Measurements from ENCODE around the gene PALLD. TPM values are rescaled to one million over a fixed set of nuclear protein-coding genes. Genes with fewer than 3 reads are reported as not detected.
A peak's percentile ranks its signal among the peaks of the same experiment; 100 is the strongest.

The PALLD gene
- total RNA-seq, 1 experiment from 2014 or later, result 6.5 TPM

DNA sequence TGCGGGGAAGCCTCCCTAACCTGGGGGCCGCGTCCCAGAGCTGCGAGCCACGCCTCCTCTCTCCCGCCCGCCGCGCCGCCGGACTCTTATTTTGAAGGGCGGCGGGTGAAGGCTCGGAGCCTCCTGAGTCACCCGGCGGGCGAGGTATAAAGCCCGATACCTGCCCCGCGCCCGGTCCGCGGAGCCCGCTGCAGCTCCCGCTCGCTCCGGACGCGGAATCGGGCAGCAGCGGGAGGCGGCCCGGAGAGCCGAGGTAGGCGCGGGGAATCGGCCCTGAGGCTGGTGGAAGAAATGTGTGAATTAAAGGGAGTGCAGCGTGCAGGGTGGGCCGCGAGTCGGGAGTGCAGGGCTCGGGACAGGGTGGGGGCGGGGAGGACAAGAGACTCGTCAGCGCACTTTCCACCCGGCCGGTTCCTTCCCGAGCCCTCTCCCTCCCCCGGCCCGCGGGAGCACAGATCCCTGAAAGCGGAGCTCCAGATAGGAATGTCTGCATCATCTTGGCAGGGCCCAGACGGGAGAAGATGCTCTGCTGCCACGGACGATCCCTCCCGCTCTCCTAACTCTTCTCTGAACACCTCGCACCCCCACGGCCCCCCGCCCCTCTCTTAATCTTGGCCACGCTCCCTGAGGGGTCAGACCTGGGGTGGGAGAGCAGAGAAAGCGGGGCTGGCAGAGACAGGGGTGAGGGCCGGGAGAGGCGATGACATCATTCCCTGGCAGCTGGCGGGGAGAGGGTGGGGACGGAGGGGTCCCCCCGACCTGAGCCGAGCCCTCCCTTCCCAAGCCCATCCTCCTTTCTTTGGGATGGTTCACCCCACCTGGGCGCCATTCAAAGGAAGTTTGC lies 335.3 kb downstream of the PALLD start:
- POLR2A ChIA-PET, result no interaction called here
- BruUV-seq (replicated peaks), result no TSS peak
- no peak overlapping the region for H3K27ac ChIP-seq (ENCODE audit: low read length)
- ATAC-seq (peak; percentile 86), DNase-seq (ENCODE audit: low read depth, low spot score) (no peak)
- H3K36me3 ChIP-seq (ENCODE audit: control insufficient read depth, insufficient read depth, low read length), result peaks cover 2% of the 10 kb centered on the region; the same call in 1 of the 2 replicates
- TF ChIP-seq, protein P1, sequence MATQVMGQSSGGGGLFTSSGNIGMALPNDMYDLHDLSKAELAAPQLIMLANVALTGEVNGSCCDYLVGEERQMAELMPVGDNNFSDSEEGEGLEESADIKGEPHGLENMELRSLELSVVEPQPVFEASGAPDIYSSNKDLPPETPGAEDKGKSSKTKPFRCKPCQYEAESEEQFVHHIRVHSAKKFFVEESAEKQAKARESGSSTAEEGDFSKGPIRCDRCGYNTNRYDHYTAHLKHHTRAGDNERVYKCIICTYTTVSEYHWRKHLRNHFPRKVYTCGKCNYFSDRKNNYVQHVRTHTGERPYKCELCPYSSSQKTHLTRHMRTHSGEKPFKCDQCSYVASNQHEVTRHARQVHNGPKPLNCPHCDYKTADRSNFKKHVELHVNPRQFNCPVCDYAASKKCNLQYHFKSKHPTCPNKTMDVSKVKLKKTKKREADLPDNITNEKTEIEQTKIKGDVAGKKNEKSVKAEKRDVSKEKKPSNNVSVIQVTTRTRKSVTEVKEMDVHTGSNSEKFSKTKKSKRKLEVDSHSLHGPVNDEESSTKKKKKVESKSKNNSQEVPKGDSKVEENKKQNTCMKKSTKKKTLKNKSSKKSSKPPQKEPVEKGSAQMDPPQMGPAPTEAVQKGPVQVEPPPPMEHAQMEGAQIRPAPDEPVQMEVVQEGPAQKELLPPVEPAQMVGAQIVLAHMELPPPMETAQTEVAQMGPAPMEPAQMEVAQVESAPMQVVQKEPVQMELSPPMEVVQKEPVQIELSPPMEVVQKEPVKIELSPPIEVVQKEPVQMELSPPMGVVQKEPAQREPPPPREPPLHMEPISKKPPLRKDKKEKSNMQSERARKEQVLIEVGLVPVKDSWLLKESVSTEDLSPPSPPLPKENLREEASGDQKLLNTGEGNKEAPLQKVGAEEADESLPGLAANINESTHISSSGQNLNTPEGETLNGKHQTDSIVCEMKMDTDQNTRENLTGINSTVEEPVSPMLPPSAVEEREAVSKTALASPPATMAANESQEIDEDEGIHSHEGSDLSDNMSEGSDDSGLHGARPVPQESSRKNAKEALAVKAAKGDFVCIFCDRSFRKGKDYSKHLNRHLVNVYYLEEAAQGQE (IDR thresholded peaks at IDR 0.05; ENCODE audit: insufficient read depth in 1 of 2, low read depth in 2 of 2, low read length in 1 of 2), result no peak
- TF ChIP-seq TCF7L2 (IDR thresholded peaks at IDR 0.05; ENCODE audit: low read depth, low read length) (no peak), POLR2AphosphoS5 (IDR thresholded peaks at IDR 0.05; ENCODE audit: low read depth, low read length) (no peak), SIN3A (IDR thresholded peaks at IDR 0.05; ENCODE audit: borderline replicate concordance, insufficient read depth, low read depth, low read length) (no peak)
- TF ChIP-seq, protein P2, sequence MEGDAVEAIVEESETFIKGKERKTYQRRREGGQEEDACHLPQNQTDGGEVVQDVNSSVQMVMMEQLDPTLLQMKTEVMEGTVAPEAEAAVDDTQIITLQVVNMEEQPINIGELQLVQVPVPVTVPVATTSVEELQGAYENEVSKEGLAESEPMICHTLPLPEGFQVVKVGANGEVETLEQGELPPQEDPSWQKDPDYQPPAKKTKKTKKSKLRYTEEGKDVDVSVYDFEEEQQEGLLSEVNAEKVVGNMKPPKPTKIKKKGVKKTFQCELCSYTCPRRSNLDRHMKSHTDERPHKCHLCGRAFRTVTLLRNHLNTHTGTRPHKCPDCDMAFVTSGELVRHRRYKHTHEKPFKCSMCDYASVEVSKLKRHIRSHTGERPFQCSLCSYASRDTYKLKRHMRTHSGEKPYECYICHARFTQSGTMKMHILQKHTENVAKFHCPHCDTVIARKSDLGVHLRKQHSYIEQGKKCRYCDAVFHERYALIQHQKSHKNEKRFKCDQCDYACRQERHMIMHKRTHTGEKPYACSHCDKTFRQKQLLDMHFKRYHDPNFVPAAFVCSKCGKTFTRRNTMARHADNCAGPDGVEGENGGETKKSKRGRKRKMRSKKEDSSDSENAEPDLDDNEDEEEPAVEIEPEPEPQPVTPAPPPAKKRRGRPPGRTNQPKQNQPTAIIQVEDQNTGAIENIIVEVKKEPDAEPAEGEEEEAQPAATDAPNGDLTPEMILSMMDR (IDR thresholded peaks at IDR 0.05), result no peak
- no peaks in the 10 kb centered on the region for H3K9me3 ChIP-seq (ENCODE audit: control insufficient read depth, insufficient read depth, low read depth, low read length)
- H3K4me1 ChIP-seq (ENCODE audit: control insufficient read depth, insufficient read depth, low read length), result peaks cover 6% of the 10 kb centered on the region; the same call in 1 of the 2 replicates
- intact Hi-C loops (cut with micrococcal nuclease; ENCODE audit: unreplicated experiment), result no loop called here
- in situ Hi-C loops (cut with HindIII; ENCODE audit: low pct_unique_long_range_greater_than_20kb, low sequenced_read_pairs), result no loop called here
- peak overlapping the region; percentile 52 to 58 for H3K4me3 ChIP-seq (ENCODE audit: low read depth in 2 of 2, low read length in 2 of 2)
- CTCF ChIA-PET, result interaction anchor here (0.6 kb wide), 1 partner anchor 54 kb away, joined by 4 read pairs; no protein-coding TSS in a partner anchor
- peaks cover 4% of the 10 kb centered on the region for H3K27me3 ChIP-seq (ENCODE audit: control insufficient read depth, insufficient read depth, low read length)

DNA sequence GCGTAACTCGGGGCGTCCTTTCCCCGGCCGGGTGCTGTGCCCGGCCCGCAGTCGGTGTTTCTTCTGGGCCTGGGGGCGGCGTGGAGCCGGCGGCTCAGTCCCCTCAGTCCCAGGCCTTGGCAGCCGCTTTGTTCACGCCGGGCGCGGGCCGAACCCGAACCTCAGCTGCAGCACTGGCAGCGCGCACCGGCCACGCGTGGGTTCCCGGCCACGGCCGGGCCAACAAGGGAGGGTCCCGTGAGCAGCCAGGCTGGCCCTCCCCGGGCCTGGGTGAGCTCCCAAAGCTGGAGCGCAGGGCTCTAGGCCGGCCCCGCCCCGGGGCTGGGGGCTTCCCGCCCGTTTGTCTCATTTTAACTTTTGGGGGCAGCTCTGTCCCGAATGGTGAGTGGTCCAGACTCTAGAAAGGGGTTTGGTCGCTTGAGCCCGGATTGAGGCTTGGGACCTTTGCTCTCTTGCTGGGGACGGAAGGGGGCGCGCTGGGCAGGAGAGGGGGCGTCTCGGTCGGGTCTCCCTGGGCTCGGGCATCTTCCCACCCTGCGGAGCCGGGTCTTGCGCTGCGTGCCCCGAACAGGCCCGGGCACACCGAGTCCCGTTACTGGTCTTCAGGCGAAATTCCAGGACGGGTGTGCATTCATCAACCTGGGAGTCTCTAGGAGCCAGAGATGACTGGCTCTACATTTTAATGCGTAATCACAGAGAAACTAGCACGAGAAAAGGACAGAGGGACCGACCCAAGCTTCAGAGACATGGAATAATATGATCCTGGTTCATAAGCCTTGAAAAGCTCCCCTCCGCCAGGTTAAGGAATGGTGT lies 336.1 kb downstream of the PALLD start:
- ATAC-seq (no peak; the same call in 1 of the 2 replicates), DNase-seq (ENCODE audit: low read depth, low spot score) (no peak)
- no peaks in the 10 kb centered on the region for H3K9me3 ChIP-seq (ENCODE audit: control insufficient read depth, insufficient read depth, low read depth, low read length)
- intact Hi-C loops (cut with micrococcal nuclease; ENCODE audit: unreplicated experiment) (no loop called here), in situ Hi-C loops (cut with HindIII; ENCODE audit: low pct_unique_long_range_greater_than_20kb, low sequenced_read_pairs) (no loop called here)
- H3K27ac ChIP-seq (ENCODE audit: low read length), result no peak overlapping the region
- peaks cover 4% of the 10 kb centered on the region for H3K27me3 ChIP-seq (ENCODE audit: control insufficient read depth, insufficient read depth, low read length)
- peaks cover 2% of the 10 kb centered on the region; the same call in 1 of the 2 replicates for H3K36me3 ChIP-seq (ENCODE audit: control insufficient read depth, insufficient read depth, low read length)
- ChIA-PET CTCF (interaction anchor here (0.5 to 0.6 kb wide), 2 partner anchors 55 to 177 kb away, joined by 4 read pairs; partner anchors contain the start of gene CBR4), POLR2A (no interaction called here)
- H3K4me1 ChIP-seq (ENCODE audit: control insufficient read depth, insufficient read depth, low read length), result peaks cover 6% of the 10 kb centered on the region; the same call in 1 of the 2 replicates
- peak overlapping the region; percentile 52 to 58 for H3K4me3 ChIP-seq (ENCODE audit: low read depth in 2 of 2, low read length in 2 of 2)
- TF ChIP-seq, protein P2 (IDR thresholded peaks at IDR 0.05), result peak; percentile 40
- TF ChIP-seq TCF7L2 (IDR thresholded peaks at IDR 0.05; ENCODE audit: low read depth, low read length), result no peak
- TF ChIP-seq POLR2AphosphoS5 (IDR thresholded peaks at IDR 0.05; ENCODE audit: low read depth, low read length), result no peak
- no peak for TF ChIP-seq SIN3A (IDR thresholded peaks at IDR 0.05; ENCODE audit: borderline replicate concordance, insufficient read depth, low read depth, low read length)
- BruUV-seq (replicated peaks), result no TSS peak

Measured in Panc1 (cell line).